GM13977 (cell line): Measurements from ENCODE around the gene PRAC2.

Experiments
- DNase-seq: peaks from one replicate; pipeline ENCODE4 v3.0.0; 2012; ENCODE audit warnings: low spot score
- in situ Hi-C: fragments of 300-500 bp; cut with MboI; formaldehyde crosslinking; loops from one replicate; pipeline ENCODE4 v1.12.0; 2022; ENCODE audit warnings: low sequenced_read_pairs, low pct_unique_long_range_greater_than_20kb, mixed read lengths, inconsistent platforms; ENCODE audit not compliant: unreplicated experiment
- TF ChIP-seq, protein P1 (sequence below): IDR thresholded peaks from 2 replicates; pipeline ENCODE4 v1.5.1; 2012; ENCODE audit warnings: mild to moderate bottlenecking, control low read depth; ENCODE audit not compliant: insufficient read depth; ENCODE audit errors: extremely low read depth, missing control alignments

Gene PRAC2

GRCh38 chr17:48769009-48769675, 46.2 kb downstream of the PRAC2 start:
- in situ Hi-C loops = no loop called here
- TF ChIP-seq, protein P1, sequence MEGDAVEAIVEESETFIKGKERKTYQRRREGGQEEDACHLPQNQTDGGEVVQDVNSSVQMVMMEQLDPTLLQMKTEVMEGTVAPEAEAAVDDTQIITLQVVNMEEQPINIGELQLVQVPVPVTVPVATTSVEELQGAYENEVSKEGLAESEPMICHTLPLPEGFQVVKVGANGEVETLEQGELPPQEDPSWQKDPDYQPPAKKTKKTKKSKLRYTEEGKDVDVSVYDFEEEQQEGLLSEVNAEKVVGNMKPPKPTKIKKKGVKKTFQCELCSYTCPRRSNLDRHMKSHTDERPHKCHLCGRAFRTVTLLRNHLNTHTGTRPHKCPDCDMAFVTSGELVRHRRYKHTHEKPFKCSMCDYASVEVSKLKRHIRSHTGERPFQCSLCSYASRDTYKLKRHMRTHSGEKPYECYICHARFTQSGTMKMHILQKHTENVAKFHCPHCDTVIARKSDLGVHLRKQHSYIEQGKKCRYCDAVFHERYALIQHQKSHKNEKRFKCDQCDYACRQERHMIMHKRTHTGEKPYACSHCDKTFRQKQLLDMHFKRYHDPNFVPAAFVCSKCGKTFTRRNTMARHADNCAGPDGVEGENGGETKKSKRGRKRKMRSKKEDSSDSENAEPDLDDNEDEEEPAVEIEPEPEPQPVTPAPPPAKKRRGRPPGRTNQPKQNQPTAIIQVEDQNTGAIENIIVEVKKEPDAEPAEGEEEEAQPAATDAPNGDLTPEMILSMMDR = no peak
- DNase-seq = no peak

GRCh38 chr17:48770954-48771353, 48.0 kb downstream of the PRAC2 start:
- in situ Hi-C loops = no loop called here

DNA sequence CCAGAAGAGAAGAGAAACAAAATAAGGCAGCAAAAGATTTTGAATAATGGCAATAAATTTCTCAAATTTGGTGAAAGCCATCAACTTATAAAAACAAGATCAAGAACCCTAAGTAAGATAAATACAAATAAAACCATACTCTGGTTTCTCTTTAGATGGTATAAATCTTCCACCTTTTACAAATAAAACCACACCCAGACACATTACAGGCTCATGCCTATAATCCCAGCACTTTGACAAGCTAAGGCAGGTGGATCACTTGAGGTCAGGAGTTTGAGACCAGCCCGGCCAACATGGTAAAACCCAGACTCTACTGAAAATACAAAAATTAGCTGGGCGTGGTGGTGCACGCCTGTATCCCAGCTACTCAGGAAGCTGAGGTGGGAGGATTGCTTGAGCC, 50.3 kb downstream of the PRAC2 start:
- no peak for DNase-seq
- in situ Hi-C loops = no loop called here
- TF ChIP-seq, protein P1 = no peak

More at GRCh38 chr17:48770954-48771353, 48.0 kb downstream of the PRAC2 start:
- no peak for DNase-seq
- TF ChIP-seq, protein P1 = no peak
